SHP77 treated with DMSO at 0.1 percent for 48 hours (cell line): ENCODE results near the gene ADPRHL1.
A peak's percentile ranks its signal among the peaks of the same experiment; 100 is the strongest.

Source experiments
- DNase-seq: peaks from one replicate; lab custom pipeline; 2025; lab: John Stamatoyannopoulos, UW

Gene ADPRHL1

GRCh38 chr13:113452942-113453901 is at the start of gene ADPRHL1:
Gene ADPRHL1, minus strand, starts transcription at chr13:113453488. Its CDS starts 51 bp downstream, at chr13:113453437.
- no peak for DNase-seq

- no peak for DNase-seq
Observed at GRCh38 chr13:113502686-113503085, 49.4 kb upstream of the ADPRHL1 start.

GRCh38 chr13:113500530-113501265 is 47.4 kb upstream of the ADPRHL1 start:
- DNase-seq = no peak

GRCh38 chr13:113499936-113500335 is 46.6 kb upstream of the ADPRHL1 start:
- DNase-seq = no peak

- no peak for DNase-seq
Observed at GRCh38 chr13:113498905-113499304, 45.6 kb upstream of the ADPRHL1 start.

- no peak for DNase-seq
Observed at GRCh38 chr13:113497217-113497616, 43.9 kb upstream of the ADPRHL1 start.

GRCh38 chr13:113495494-113496210 is 42.4 kb upstream of the ADPRHL1 start:
- DNase-seq = no peak

- DNase-seq = peak; percentile 82
Observed at GRCh38 chr13:113493315-113493951, 40.1 kb upstream of the ADPRHL1 start.

GRCh38 chr13:113491982-113492381 is 38.7 kb upstream of the ADPRHL1 start:
- no peak for DNase-seq

GRCh38 chr13:113491418-113491883 is 38.2 kb upstream of the ADPRHL1 start:
- DNase-seq = no peak

GRCh38 chr13:113490496-113491417 is 37.5 kb upstream of the ADPRHL1 start, which contains the start of gene DCUN1D2:
Gene DCUN1D2, minus strand, starts transcription at chr13:113490711. Its CDS starts 42 bp downstream, at chr13:113490669.
- peak; percentile 97 for DNase-seq

GRCh38 chr13:113489549-113490495 is 36.5 kb upstream of the ADPRHL1 start:
- peak; percentile 49 for DNase-seq

- no peak for DNase-seq
Observed at GRCh38 chr13:113489171-113489548, 35.9 kb upstream of the ADPRHL1 start.

GRCh38 chr13:113488283-113488682 is 35.0 kb upstream of the ADPRHL1 start:
- DNase-seq = no peak

- DNase-seq = no peak
Observed at GRCh38 chr13:113486698-113487097, 33.4 kb upstream of the ADPRHL1 start.

GRCh38 chr13:113485545-113485944 is 32.3 kb upstream of the ADPRHL1 start:
- no peak for DNase-seq

GRCh38 chr13:113483504-113484293 is 30.4 kb upstream of the ADPRHL1 start:
- DNase-seq = no peak

- DNase-seq = no peak
Observed at GRCh38 chr13:113483081-113483480, 29.8 kb upstream of the ADPRHL1 start.
